ENCODE data around the gene COX19.

DNA sequence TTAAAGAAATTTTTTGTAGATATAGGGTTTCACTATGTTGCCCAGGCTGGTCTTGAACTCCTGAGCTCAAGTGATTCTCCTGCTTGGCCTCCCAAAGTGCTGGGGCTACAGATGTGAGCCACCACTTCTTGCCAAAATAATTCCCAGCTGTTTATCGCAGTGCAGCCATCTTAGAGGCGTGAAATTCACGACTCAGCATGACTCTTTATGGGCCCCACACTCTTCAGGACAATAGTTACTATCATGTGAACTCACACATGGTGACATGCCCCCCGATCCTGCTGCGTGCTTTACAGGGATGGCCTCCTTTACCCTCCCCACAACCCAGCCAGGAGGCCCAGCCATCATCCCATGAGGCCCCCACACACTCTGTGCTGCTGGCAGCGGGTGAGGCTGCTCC is 4.6 kb downstream of the COX19 start:
- TF ChIP-seq, protein P1, sequence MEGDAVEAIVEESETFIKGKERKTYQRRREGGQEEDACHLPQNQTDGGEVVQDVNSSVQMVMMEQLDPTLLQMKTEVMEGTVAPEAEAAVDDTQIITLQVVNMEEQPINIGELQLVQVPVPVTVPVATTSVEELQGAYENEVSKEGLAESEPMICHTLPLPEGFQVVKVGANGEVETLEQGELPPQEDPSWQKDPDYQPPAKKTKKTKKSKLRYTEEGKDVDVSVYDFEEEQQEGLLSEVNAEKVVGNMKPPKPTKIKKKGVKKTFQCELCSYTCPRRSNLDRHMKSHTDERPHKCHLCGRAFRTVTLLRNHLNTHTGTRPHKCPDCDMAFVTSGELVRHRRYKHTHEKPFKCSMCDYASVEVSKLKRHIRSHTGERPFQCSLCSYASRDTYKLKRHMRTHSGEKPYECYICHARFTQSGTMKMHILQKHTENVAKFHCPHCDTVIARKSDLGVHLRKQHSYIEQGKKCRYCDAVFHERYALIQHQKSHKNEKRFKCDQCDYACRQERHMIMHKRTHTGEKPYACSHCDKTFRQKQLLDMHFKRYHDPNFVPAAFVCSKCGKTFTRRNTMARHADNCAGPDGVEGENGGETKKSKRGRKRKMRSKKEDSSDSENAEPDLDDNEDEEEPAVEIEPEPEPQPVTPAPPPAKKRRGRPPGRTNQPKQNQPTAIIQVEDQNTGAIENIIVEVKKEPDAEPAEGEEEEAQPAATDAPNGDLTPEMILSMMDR (optimal IDR thresholded peaks at IDR 0.05 in 1 of 3, IDR thresholded peaks at IDR 0.05 in 1 of 3, conservative IDR thresholded peaks at IDR 0.05 in 1 of 3; ENCODE audit: extremely low read depth in 1 of 3, insufficient read depth in 2 of 3, low read length in 3 of 3): no peak
- TF ChIP-seq EZH2 (IDR thresholded peaks at IDR 0.05; ENCODE audit: low read length): no peak

All from keratinocyte (primary cell).